DMS 273 (cell line): ENCODE data around the gene TMEM92.
"Not testable (repeated sequence)": the region's sequence is repeated elsewhere in the genome, so short reads cannot be mapped to it uniquely, and the experiment has no call there.

Experiments used
- DNase-seq: peaks from one replicate; lab custom pipeline; 2025; ENCODE audit not compliant: unreplicated experiment; lab: John Stamatoyannopoulos, UW

The TMEM92 gene

DNA sequence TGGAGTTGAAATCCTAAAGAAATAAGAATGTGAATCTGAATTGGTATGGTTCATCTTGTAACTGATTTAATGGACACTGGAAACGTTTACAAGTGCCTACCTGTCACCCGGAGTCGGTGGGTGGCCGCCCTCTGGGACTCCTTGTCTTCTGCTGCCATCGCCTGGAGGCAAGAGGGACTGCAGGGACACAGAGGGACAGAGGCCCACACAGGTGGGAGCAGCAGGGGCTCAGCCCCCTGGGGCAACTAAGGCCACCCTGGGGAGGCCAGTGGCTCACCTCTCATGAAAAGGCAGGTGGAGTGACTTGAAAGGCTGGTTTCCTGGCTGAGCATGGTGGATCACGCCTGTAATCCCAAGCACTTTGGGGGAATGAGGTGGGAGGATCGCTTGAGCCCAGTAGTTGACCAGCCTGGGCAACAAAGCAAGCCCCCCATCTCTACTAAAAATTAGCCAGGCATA, 23.2 kb downstream of the TMEM92 start:
- DNase-seq: peak; percentile 85

DNA sequence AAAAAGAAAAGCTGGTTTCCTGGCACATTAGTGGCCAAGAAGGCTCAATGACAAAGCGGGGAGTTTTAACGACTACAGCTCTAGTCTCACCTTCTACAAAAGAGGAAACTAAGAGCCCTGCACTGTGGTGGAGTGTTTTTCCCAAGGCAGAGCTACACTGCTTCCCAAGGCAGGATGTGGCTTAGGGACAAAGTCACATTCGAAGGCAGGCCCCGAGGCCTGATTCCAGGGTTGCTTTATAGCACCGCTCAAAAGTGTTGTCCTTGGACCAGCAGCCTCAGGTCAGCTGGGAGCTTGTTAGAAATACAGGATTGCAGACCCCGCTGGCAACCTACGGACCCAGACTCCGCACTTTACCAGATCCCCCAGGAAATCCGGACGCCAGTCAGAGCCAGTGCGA, 23.8 kb downstream of the TMEM92 start:
- DNase-seq: no peak

GRCh38 chr17:50299776-50300175, 25.5 kb downstream of the TMEM92 start:
- no peak for DNase-seq

DNA sequence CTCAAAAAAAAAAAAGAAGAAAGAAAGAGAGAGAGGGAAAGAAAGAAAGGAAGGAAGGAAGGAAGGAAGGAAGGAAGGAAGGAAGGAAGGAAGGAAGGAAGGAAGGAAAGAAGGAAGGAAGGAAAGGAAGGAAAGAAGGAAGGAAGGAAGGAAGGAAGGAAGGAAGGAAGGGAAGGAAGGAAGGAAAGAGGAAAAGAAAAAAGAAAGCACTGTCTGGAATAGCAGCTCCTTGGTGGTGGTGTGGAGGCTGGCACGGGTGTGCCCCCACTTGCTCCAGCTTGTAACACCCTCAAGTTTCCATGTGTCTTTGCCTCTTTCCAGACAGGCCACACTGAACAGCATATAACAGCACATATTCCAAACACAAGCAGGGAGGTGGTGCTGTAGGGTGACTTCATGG, 26.6 kb downstream of the TMEM92 start:
- not testable (repeated sequence) for DNase-seq

GRCh38 chr17:50301891-50302584, 27.8 kb downstream of the TMEM92 start:
- no peak for DNase-seq

- DNase-seq: no peak
Observed at GRCh38 chr17:50303051-50303450, 28.8 kb downstream of the TMEM92 start.

GRCh38 chr17:50303596-50303995, 29.3 kb downstream of the TMEM92 start:
- no peak for DNase-seq

- DNase-seq: peak; percentile 85
Observed at GRCh38 chr17:50304781-50305404, 30.6 kb downstream of the TMEM92 start.

DNA sequence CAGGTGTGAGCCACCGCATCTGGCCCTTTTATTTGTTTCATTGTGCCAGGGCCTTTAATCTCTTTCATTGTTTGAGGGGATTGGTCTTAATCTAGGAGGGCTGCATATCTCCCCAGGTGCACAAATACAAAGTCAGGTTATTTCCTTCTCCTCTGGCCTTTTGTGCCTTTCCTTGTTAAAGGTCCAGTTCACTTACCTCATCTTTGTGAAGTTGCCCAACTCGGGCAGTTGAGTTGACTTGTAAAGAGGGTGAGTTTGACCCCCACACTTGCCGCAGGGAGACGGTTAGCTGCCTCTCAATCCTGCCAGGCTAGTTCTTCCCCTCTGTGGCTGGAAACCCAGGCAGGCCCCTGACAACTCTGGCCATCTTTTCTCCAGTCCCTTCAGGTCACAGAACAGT, 33.4 kb downstream of the TMEM92 start:
- DNase-seq: no peak

DNA sequence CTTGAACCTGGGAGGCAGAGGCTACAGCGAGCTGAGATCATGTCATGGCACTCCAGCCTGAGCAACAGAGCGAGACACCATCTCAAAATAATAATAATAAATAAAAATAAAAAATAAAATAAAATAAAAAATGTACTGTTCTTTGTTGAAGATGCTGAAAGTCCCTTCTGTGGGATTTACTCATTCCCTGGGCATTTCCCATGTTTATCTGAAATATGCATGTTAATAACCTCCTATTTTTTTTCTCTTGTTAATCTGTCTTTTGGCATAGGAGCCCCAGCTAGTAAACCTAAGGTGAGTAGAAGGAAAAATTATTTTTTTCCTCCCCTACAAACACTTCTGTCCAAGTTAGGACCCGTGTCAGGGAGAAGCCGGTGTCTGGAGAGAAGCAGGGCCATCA, 34.4 kb downstream of the TMEM92 start:
- no peak for DNase-seq

GRCh38 chr17:50310455-50311111, 36.3 kb downstream of the TMEM92 start:
- no peak for DNase-seq

GRCh38 chr17:50311112-50311460, 36.8 kb downstream of the TMEM92 start:
- no peak for DNase-seq

GRCh38 chr17:50311483-50311882, 37.2 kb downstream of the TMEM92 start:
- no peak for DNase-seq

GRCh38 chr17:50312308-50312707, 38.0 kb downstream of the TMEM92 start:
- DNase-seq: no peak

- peak; percentile 77 for DNase-seq
Observed at GRCh38 chr17:50314456-50315011, 40.3 kb downstream of the TMEM92 start.

GRCh38 chr17:50316016-50316587, 41.8 kb downstream of the TMEM92 start:
- DNase-seq: peak; percentile 60

- not testable (repeated sequence) for DNase-seq
Observed at GRCh38 chr17:50316660-50317059, 42.4 kb downstream of the TMEM92 start.

GRCh38 chr17:50317121-50317520, 42.9 kb downstream of the TMEM92 start:
- DNase-seq: no peak

- DNase-seq: peak; percentile 95
Observed at GRCh38 chr17:50318501-50319285, 44.4 kb downstream of the TMEM92 start.

- peak; percentile 59 for DNase-seq
Observed at GRCh38 chr17:50319306-50320004, 45.2 kb downstream of the TMEM92 start.
